Measurements from ENCODE around the gene ACSL1.

ACSL1 gene

DNA sequence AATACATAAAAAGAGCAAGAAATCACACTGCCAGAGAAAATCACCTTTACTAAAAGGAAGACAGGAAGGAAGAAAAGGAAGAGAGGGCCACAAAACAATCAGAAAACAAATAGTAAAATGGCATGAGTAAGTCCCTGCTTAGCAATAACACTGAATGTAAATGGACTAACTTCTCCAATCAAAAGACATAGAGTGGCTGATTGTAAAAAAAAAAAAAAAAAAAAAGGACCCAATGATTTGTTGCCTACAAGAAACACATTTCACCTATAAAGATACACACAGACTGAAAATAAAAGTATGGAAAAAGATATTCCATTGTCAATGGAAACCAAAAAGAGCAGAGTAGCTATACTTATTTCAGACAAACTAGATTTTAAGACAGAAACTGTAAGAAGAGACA, 104.5 kb downstream of the ACSL1 start:
- DNase-seq (ENCODE audit: low read depth, low spot score): no peak

DNA sequence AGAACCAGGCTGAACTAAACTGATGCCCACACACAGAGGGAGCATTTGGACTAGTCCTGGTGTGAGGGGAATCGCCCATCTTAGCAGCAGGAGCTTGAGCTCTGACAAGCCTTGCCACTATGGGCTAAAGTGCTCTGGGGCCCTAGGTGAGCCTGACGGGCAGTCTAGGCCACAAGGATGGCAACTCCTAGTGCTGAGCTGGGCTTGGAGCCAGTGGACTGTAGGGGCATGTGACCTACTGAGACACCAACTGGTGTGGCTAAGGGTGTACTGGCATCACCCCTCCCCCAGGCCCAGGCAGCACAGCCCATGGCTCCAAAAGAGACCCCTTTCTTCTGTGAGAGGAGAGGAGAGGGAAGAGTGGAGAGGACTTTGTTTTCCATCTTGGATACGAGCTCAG, 106.4 kb downstream of the ACSL1 start:
- DNase-seq (ENCODE audit: low read depth, low spot score): no peak

DNA sequence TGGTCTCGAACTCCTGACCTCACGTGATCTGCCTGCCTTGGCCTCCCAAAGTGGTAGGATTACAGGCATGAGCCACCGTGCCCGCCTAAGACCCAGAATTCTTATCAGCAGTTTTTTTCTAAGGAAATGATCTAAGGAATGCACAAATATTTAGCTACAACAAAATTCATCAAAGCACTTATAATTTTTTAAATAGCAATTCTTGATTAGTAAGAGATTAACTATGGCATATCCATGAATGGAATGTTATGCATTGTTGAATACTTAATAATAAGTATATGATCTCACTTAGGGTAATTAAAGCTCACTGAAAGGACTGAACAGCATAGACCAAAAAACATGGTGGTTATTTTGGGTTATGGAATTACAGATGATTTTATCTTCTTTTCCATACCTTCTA, 110.2 kb downstream of the ACSL1 start:
- DNase-seq (ENCODE audit: low read depth, low spot score): no peak

DNA sequence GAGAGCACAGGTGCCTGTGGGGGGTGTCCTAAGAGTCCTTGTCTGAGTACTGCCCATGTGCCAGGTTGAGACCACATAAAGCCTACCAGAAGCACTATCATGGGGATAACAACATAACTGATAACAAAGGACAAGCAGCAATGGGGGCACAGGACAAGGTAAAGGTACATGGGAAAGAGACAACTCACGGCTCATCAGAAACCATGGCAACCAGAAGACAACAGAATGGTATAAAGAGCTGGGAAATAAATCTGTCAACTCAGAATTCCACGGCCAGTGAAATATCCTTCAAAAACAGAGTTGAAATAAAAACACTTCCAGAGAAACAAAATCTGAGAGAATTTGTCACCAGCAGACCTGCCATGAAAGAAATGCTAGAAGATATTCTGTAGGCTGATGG, 111.9 kb downstream of the ACSL1 start:
- no peak for DNase-seq (ENCODE audit: low read depth, low spot score)

DNA sequence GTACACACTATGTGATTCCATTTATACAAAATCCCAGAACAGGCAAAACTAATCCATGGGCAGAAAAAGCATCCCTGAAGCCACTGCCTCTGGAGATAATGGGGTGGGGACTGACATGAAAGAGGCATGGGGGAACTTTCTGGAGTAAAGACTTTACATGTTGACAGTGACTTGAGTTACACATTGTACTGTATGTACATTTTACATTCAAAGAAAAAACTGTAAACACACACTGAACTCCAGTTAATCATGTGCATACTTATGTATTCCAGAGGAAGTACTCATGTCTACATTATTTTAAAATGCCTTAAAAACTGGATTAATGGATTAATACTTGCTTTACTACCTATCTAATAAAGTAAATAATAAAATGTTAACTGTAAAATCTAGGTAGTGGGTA, 113.4 kb downstream of the ACSL1 start:
- DNase-seq (ENCODE audit: low read depth, low spot score): no peak

DNA sequence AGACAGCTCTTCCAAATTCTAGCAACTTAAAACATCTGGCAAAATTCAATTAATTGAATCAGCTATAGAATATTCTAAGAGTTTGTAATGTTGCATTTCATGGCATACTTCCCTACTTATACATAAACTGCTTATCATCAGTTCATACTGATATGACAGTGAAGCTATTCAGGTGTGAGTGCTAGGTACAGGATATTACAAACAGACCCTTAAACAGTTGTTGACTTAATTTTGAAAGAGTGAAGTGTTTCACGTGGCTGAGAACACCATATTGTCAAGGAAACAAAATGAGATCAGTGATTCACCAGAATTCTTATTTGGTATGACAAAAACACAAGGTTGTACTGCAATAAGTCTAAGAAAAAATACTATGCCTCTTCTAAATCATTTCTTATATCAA, 119.3 kb downstream of the ACSL1 start:
- no peak for DNase-seq (ENCODE audit: low read depth, low spot score)

DNA sequence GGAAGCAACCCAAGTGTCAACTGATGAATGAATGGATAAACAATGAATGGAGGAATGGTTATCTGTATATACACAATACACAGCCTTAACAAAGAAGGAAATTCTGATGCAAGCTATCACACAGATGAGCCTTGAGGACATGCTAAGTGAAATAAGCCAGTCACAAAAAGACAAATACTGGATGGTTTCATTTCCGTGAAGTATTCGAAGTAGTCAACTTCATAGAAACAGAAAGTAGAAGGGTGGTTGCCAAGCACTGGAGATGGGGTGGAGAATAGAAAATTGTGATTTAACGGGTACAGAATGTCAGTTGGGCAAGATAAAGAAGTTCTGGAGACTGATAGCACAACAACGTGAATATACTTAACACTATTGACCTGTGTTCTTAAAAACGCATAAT, 120.1 kb downstream of the ACSL1 start:
- no peak for DNase-seq (ENCODE audit: low read depth, low spot score)

Measured in activated naive CD8-positive, alpha-beta T cell treated with anti-CD3 and anti-CD28 coated beads, Interleukin-2, amount 50 U/mL, for 16 hours (primary cell).